A673 (cell line): ENCODE data around the gene EHBP1L1. TPM values are rescaled to one million over a fixed set of nuclear protein-coding genes. Genes with fewer than 3 reads are reported as not detected.

Experiments used
- BruUV-seq: library from RNA; stranded (reverse); fragments of 400-500 nt; replicated peaks from 2 replicates; lab custom pipeline; 2021; lab: Mats Ljungman, UMichigan
- CTCF ChIA-PET: fragments of 300-600 bp; sonication (Branson Sonifier 250); formaldehyde crosslinking; loops from one replicate; lab custom pipeline; 2022; ENCODE audit warnings: antibody characterized with exemption; lab: Charles Lee
- POLR2A ChIA-PET: fragments of 300-600 bp; sonication (Branson Sonifier 250); formaldehyde crosslinking; loops from one replicate; lab custom pipeline; 2022; ENCODE audit warnings: antibody characterized with exemption; ENCODE audit not compliant: low non-redundant PET; lab: Charles Lee
- DNase-seq: peaks from one replicate; pipeline ENCODE4 v3.0.0-alpha.2; 2015; ENCODE audit warnings: low spot score
- H3K27ac ChIP-seq: fragments of 200-600 bp; sonication (generic); 2 replicates; pipeline ENCODE4 v1.5.1; 2016; ENCODE audit warnings: mixed run types, low read depth, mild to moderate bottlenecking, mixed read lengths, antibody characterized with exemption, low read length; ENCODE audit not compliant: poor library complexity, severe bottlenecking
- H3K27me3 ChIP-seq: fragments of 200-600 bp; sonication (generic); replicated peaks from 2 replicates; pipeline ENCODE4 v1.6.1; 2017; ENCODE audit warnings: mixed run types, low read depth, mild to moderate bottlenecking, mixed read lengths, antibody characterized with exemption, low read length; ENCODE audit not compliant: insufficient read depth, poor library complexity
- H3K36me3 ChIP-seq: fragments of 200-600 bp; sonication (generic); 2 replicates; pipeline ENCODE4 v1.6.1; 2016; ENCODE audit warnings: mixed run types, mild to moderate bottlenecking, mixed read lengths, antibody characterized with exemption, low read length; ENCODE audit not compliant: insufficient read depth, poor library complexity, severe bottlenecking
- H3K4me1 ChIP-seq: fragments of 200-600 bp; sonication (generic); 2 replicates; pipeline ENCODE4 v1.6.1; 2017; ENCODE audit warnings: mixed run types, mild to moderate bottlenecking, mixed read lengths, antibody characterized with exemption, low read length; ENCODE audit not compliant: insufficient read depth, poor library complexity, severe bottlenecking
- H3K4me3 ChIP-seq: fragments of 200-600 bp; sonication (generic); 2 replicates; pipeline ENCODE4 v1.5.1; 2016; ENCODE audit warnings: low read depth, mixed run types, mild to moderate bottlenecking, mixed read lengths, low read length; ENCODE audit not compliant: poor library complexity, severe bottlenecking
- H3K9me3 ChIP-seq: fragments of 200-600 bp; sonication (generic); 2 replicates; pipeline ENCODE4 v1.6.1; 2016; ENCODE audit warnings: mixed run types, low read depth, mild to moderate bottlenecking, mixed read lengths, antibody characterized with exemption, low read length; ENCODE audit not compliant: poor library complexity, severe bottlenecking
- EZH2 ChIP-seq: fragments of 200-600 bp; sonication (generic); IDR thresholded peaks from 2 replicates; pipeline ENCODE4 v1.6.1; 2017; ENCODE audit warnings: borderline replicate concordance, low read depth, mild to moderate bottlenecking, mixed read lengths, antibody characterized with exemption, low read length; ENCODE audit not compliant: poor library complexity, severe bottlenecking
- intact Hi-C: fragments of 100-400 bp; cut with micrococcal nuclease; formaldehyde crosslinking; loops from one replicate; pipeline ENCODE4 v1.10.0; 2022; ENCODE audit not compliant: unreplicated experiment
- total RNA-seq: library from RNA; stranded (reverse); gene quantifications from 2 replicates; pipeline ENCODE4 v1.2.3, GENCODE V29; 2021
- TF ChIP-seq, protein P1 (sequence below): fragments of 300-800, 200-600 bp; sonication (generic); conservative IDR thresholded peaks from 2 replicates; pipeline ENCODE4 v1.5.1; 2017; ENCODE audit warnings: low read depth, mild to moderate bottlenecking, antibody characterized with exemption, low read length, moderate library complexity, mixed read lengths

The EHBP1L1 gene
- total RNA-seq, 1 experiment from 2014 or later = 29.5 TPM

DNA sequence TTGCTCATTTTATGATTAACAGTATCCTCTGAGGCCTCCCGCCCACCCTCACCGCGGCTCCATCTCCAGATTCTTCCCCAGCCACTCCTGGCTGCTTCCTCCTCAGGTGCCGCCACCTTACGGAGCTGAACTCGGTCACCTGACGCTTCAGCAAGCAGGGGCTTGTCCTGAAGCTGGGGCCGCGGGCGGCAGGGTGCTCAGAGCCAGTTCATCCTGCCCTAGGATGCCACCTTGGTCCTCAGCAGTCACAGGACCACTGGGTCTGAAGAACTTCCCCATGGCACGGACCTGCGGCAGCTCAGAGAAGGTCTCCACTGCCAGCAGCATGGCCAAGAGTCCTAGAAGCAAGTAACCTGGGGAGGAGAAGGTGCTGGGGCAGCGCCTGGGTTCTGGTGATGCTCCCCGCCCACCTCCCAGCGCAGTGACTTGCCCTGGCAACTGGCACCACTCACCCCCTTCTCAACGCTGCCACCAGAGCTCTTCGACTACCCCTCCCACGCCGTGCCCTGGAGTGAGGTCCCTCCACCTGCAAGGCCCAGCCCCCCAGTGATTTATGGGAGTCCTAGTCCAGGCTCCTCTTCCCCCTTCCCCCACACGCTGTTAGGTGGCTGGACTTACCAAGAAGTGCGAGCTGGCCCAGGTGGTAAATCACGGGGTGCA is 17.1 kb downstream of the EHBP1L1 start:
- POLR2A ChIA-PET = no interaction called here
- intact Hi-C loops = no loop called here
- CTCF ChIA-PET = interaction anchor here (0.8 to 1.7 kb wide), 6 partner anchors 12 to 52 kb away, joined by 3 to 12 read pairs (median 6); partner anchors contain the start of gene FAM89B

DNA sequence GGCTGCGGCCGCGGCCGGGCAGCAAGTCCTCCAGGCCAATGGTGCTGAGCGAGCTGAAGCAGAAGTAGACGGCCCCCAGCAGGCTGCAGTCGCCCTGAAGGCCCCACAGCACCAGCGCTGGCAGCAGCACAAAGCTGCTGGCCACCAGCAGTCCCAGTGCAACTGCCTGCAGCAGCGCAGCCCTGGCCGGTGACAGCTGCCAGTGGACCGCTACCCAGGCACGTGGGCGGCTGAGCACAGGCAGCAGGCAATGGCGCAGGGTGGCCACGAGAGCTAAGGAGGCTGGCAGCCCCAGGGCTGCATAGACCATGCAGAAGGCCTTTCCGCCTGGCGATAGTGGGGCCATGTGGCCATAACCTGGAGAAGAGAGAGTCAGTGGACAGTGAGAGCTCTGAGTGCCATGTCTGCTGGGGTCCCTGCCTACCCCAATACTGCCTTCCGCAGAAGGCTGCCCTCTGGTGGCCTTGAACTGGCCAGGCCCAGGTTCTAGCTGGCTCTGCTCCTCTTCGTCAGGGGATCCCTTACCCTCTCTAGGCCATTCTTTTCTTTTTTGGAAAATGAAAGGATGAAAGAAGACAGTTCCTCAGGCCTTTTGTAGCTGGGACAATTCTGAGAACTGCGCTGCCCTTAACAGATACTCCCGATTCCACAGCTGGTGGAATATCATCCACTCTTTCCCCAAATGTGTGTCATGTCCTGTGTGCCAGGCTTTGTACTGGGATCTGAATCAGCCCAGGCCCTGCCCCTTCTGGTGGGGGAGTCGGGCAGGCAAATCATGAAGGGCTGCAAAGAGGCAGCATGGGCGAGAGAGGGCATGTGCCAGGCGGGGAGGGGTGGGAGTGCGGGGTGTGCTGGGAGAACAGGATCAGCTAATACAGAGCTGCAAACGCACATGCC is 17.9 kb downstream of the EHBP1L1 start:
- CTCF ChIA-PET = interaction anchor here (0.5 to 1.7 kb wide), 8 partner anchors 12 to 134 kb away, joined by 3 to 12 read pairs (median 6); partner anchors contain the start of gene FAM89B
- BruUV-seq = no TSS peak
- intact Hi-C loops = no loop called here
- no peak for TF ChIP-seq EZH2
- TF ChIP-seq, protein P1, sequence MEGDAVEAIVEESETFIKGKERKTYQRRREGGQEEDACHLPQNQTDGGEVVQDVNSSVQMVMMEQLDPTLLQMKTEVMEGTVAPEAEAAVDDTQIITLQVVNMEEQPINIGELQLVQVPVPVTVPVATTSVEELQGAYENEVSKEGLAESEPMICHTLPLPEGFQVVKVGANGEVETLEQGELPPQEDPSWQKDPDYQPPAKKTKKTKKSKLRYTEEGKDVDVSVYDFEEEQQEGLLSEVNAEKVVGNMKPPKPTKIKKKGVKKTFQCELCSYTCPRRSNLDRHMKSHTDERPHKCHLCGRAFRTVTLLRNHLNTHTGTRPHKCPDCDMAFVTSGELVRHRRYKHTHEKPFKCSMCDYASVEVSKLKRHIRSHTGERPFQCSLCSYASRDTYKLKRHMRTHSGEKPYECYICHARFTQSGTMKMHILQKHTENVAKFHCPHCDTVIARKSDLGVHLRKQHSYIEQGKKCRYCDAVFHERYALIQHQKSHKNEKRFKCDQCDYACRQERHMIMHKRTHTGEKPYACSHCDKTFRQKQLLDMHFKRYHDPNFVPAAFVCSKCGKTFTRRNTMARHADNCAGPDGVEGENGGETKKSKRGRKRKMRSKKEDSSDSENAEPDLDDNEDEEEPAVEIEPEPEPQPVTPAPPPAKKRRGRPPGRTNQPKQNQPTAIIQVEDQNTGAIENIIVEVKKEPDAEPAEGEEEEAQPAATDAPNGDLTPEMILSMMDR = peak; percentile 79
- H3K27ac ChIP-seq = no peak overlapping the region
- no peaks in the 10 kb centered on the region for H3K9me3 ChIP-seq
- H3K36me3 ChIP-seq = peaks cover 22% of the 10 kb centered on the region
- H3K4me1 ChIP-seq = peaks cover 5% of the 10 kb centered on the region
- peak; percentile 55 for DNase-seq
- no peak overlapping the region for H3K4me3 ChIP-seq
- no peaks in the 10 kb centered on the region for H3K27me3 ChIP-seq
- POLR2A ChIA-PET = no interaction called here

More for the DNA sequence above, 17.1 kb downstream of the EHBP1L1 start:
- H3K27ac ChIP-seq = no peak overlapping the region
- H3K4me1 ChIP-seq = peaks cover 5% of the 10 kb centered on the region
- H3K36me3 ChIP-seq = peaks cover 14% of the 10 kb centered on the region
- TF ChIP-seq, protein P1 = no peak
- TF ChIP-seq EZH2 = no peak
- no peak overlapping the region for H3K4me3 ChIP-seq
- H3K27me3 ChIP-seq = no peaks in the 10 kb centered on the region
- BruUV-seq = no TSS peak
- no peaks in the 10 kb centered on the region for H3K9me3 ChIP-seq
- DNase-seq = no peak

DNA sequence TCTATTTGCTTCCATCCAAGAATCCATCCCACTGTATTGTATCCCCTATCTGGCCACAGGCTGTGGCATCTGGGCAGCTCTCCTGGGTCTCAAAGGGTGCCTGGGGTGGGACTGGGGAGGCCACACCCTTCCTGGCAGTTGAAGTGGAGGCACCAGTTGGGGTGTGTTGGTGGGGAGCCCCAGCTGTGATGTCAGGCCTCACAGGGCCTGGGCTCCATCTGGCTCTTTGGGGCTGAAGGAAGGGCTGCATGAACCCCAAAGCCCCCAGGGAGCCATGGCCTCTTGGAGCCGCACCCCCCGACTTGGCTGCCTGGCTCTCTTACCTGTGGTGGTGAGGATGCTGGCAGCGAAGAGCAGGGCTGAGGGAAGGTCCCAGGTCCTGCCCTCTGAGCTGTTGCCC is 19.3 kb downstream of the EHBP1L1 start:
- ChIA-PET CTCF (no interaction called here), POLR2A (interaction anchor here (0.5 kb wide), 1 partner anchor 68 kb away, joined by 7 read pairs; the partner anchor contains the start of gene RELA)
- intact Hi-C loops = no loop called here
- BruUV-seq = no TSS peak
- no peak overlapping the region for H3K4me3 ChIP-seq
- no peak overlapping the region for H3K27ac ChIP-seq
- DNase-seq = no peak
- TF ChIP-seq EZH2 = no peak
- TF ChIP-seq, protein P1 = no peak
- H3K9me3 ChIP-seq = no peaks in the 10 kb centered on the region
- no peaks in the 10 kb centered on the region for H3K27me3 ChIP-seq
- peaks cover 5% of the 10 kb centered on the region for H3K4me1 ChIP-seq
- H3K36me3 ChIP-seq = peaks cover 18% of the 10 kb centered on the region
